HepG2 (cell line): ENCODE results near the gene DAPK1. TPM values are rescaled to one million over a fixed set of nuclear protein-coding genes. Genes with fewer than 3 reads are reported as not detected.

ENCODE experiments used
- ATAC-seq: fragments of 200-7000 bp; cut with Tn5 transposase; 3 replicates; pipeline ENCODE4 v1.9.1; 2020; ENCODE audit warnings: mild to moderate bottlenecking, moderate library complexity
- BruUV-seq: library from RNA; stranded (reverse); fragments of 400-500 nt; replicated peaks from 2 replicates; lab custom pipeline; 2021; lab: Mats Ljungman, UMichigan
- CTCF ChIA-PET: fragments of 300-600 bp; formaldehyde crosslinking; extraction: SDS; loops from one replicate; lab custom pipeline; 2021; ENCODE audit warnings: low total read pairs, inconsistent platforms, low intra/inter-chr PET ratio; lab: Yijun Ruan, JAX
- POLR2A ChIA-PET: fragments of 350-600 bp; sonication (Branson Sonifier 250); formaldehyde crosslinking; loops from one replicate; lab custom pipeline; 2020; ENCODE audit warnings: antibody characterized with exemption, inconsistent platforms; lab: Yijun Ruan, JAX
- DNase-seq: peaks from one replicate; pipeline ENCODE4 v3.0.0-alpha.2; 2015; ENCODE audit warnings: low spot score
- FAIRE-seq: peaks from 3 replicates; lab custom pipeline; 2011; peaks lifted over from hg19 to GRCh38; lab: Jason Lieb, UNC
- H2AFZ ChIP-seq: one replicate; pipeline ENCODE4 v1.6.1; 2011; ENCODE audit warnings: low read length, inconsistent platforms
- H3K27ac ChIP-seq: fragments of 300-600 bp; 3 replicates; pipeline ENCODE4 v1.8.0; 2011; ENCODE audit warnings: mixed run types, mild to moderate bottlenecking, mixed read lengths, low read length, inconsistent platforms; ENCODE audit not compliant: insufficient read depth; ENCODE audit errors: extremely low read length
- H3K27me3 ChIP-seq, 2 experiments: fragments of 200-600 bp in 1 of 2; 2 replicates in 1 of 2; 3 replicates in 1 of 2; pipeline versions ENCODE4 v1.6.0 to v1.8.0; 2011; ENCODE audit warnings: low read length in 2 of 2, mild to moderate bottlenecking in 2 of 2, moderate library complexity in 2 of 2, inconsistent platforms in 1 of 2; ENCODE audit not compliant: insufficient read depth in 2 of 2, control insufficient read depth in 1 of 2
- H3K36me3 ChIP-seq, 2 experiments: fragments of 200-600 bp in 1 of 2; replicated peaks in 1 of 2; 2 replicates in 1 of 2; 3 replicates in 1 of 2; pipeline versions ENCODE4 v1.5.1 to v1.8.0; 2011; ENCODE audit warnings: low read length in 2 of 2, inconsistent platforms in 1 of 2; ENCODE audit not compliant: insufficient read depth in 2 of 2, control insufficient read depth in 1 of 2
- H3K4me1 ChIP-seq: 2 replicates; pipeline ENCODE4 v1.5.1; 2012; ENCODE audit warnings: low read length, inconsistent platforms; ENCODE audit not compliant: insufficient read depth
- H3K4me2 ChIP-seq: 2 replicates; pipeline ENCODE4 v1.6.0; 2011; ENCODE audit warnings: low read depth, low read length, inconsistent platforms
- H3K4me3 ChIP-seq, 3 experiments: fragments of 200-600 bp in 1 of 3; sonication (generic), shearing (Covaris generic) in 1 of 3; replicated peaks in 1 of 3; 2 replicates each; pipeline ENCODE4 v1.5.1; 2011 to 2016; ENCODE audit warnings: low read length in 3 of 3, inconsistent platforms in 2 of 3, low read depth in 2 of 3, mild to moderate bottlenecking in 2 of 3, control low read depth in 1 of 3, mixed read lengths in 1 of 3; ENCODE audit not compliant: insufficient read depth in 1 of 3
- H3K79me2 ChIP-seq: one replicate; pipeline ENCODE4 v1.6.1; 2011; ENCODE audit warnings: low read length, inconsistent platforms; ENCODE audit not compliant: insufficient read depth
- H3K9ac ChIP-seq: 2 replicates; pipeline ENCODE4 v1.6.0; 2011; ENCODE audit warnings: mild to moderate bottlenecking, low read depth, low read length, inconsistent platforms; ENCODE audit not compliant: insufficient read depth
- H3K9me3 ChIP-seq: 2 replicates; pipeline ENCODE4 v1.5.1; 2012; ENCODE audit warnings: mild to moderate bottlenecking, low read length
- H4K20me1 ChIP-seq: 2 replicates; pipeline ENCODE4 v1.6.0; 2011; ENCODE audit warnings: inconsistent platforms, mild to moderate bottlenecking, low read length, moderate library complexity; ENCODE audit not compliant: insufficient read depth
- CBX2 ChIP-seq, 2 experiments: fragments of 200-600 bp in 1 of 2; sonication (generic); formaldehyde crosslinking in 1 of 2; IDR thresholded peaks; 2 replicates each; pipeline versions ENCODE4 v1.7.0 to v1.8.1; 2018 to 2022; ENCODE audit warnings: low read depth in 2 of 2, low read length in 1 of 2, mild to moderate bottlenecking in 1 of 2, missing genetic modification reagents in 1 of 2
- ESRRA ChIP-seq: sonication (generic); formaldehyde crosslinking; IDR thresholded peaks from 2 replicates; pipeline ENCODE4 v1.5.1; 2020; ENCODE audit warnings: mild to moderate bottlenecking, low read depth, missing genetic modification reagents
- MAZ ChIP-seq, 2 experiments: sonication (generic) in 1 of 2; formaldehyde crosslinking in 1 of 2; IDR thresholded peaks; 2 replicates each; pipeline versions ENCODE4 v1.5.0 to v1.6.1; 2012 to 2020; ENCODE audit warnings: low read depth in 2 of 2, mild to moderate bottlenecking in 2 of 2, borderline replicate concordance in 1 of 2, improper control_type of control experiment in 1 of 2, low read length in 1 of 2, missing genetic modification reagents in 1 of 2, moderate library complexity in 1 of 2
- SIN3A ChIP-seq: IDR thresholded peaks from 2 replicates; pipeline ENCODE4 v1.6.1; 2011; ENCODE audit warnings: low read depth, mild to moderate bottlenecking, control low read depth, low read length, borderline replicate concordance
- SNAI1 ChIP-seq: sonication (generic); formaldehyde crosslinking; IDR thresholded peaks from 2 replicates; pipeline ENCODE4 v1.5.0; 2020; ENCODE audit warnings: mild to moderate bottlenecking, missing genetic modification reagents, borderline replicate concordance
- ZNF468 ChIP-seq: sonication (generic); formaldehyde crosslinking; IDR thresholded peaks from 2 replicates; pipeline ENCODE4 v1.8.0; 2022; ENCODE audit warnings: mild to moderate bottlenecking, moderate library complexity, missing genetic modification reagents
- ZNF567 ChIP-seq: sonication (generic); formaldehyde crosslinking; IDR thresholded peaks from 2 replicates; pipeline ENCODE4 v1.8.1; 2023; ENCODE audit warnings: mild to moderate bottlenecking, missing genetic modification reagents, borderline replicate concordance
- ZNF75D ChIP-seq: sonication (generic); formaldehyde crosslinking; IDR thresholded peaks from 2 replicates; pipeline ENCODE4 v1.8.1; 2023; ENCODE audit warnings: missing genetic modification reagents, mild to moderate bottlenecking, borderline replicate concordance
- WGBS: methylation state at CpG from one replicate; pipeline ENCODE4 v1.1.6; 2017; ENCODE audit warnings: low lambda C conversion rate; 5-methylcytosine and 5-hydroxymethylcytosine counted together
- in situ Hi-C: cut with HindIII; loops from 2 replicates; pipeline ENCODE4 v1.10.0; 2017; ENCODE audit warnings: low pct_unique_long_range_greater_than_20kb; ENCODE audit not compliant: extremely low pct_ligation_motif_present
- intact Hi-C: fragments of 100-400 bp; cut with micrococcal nuclease; formaldehyde crosslinking; loops from one replicate; pipeline ENCODE4 v1.10.0; 2022; ENCODE audit not compliant: unreplicated experiment
- polyA plus RNA-seq, 8 experiments: library from polyadenylated mRNA; depleted of rRNA in 3 of 8; stranded (reverse) in 7 of 8; unstranded in 1 of 8; fragments of >200 nt; fragmentation: Illumina TruSeq in 4 of 8; extraction: Trizol in 4 of 8; gene quantifications; 2 replicates each; pipeline versions ENCODE4 v1.2.1 to v1.2.3, GENCODE V29; 2011 to 2016; ENCODE audit warnings: low read depth in 4 of 8, missing spikeins in 1 of 8, mixed read lengths in 1 of 8; ENCODE audit not compliant: insufficient read depth in 1 of 8
- total RNA-seq, 5 experiments: library from RNA; depleted of rRNA; stranded (reverse); fragments of >200 nt; fragmentation: Illumina TruSeq; extraction: Trizol; gene quantifications; 2 replicates each; pipeline ENCODE4 v1.2.3, GENCODE V29; 2016; ENCODE audit warnings: low read depth in 1 of 5

DAPK1 gene
- total and polyA plus RNA-seq, 2 of the 13 experiments (the other 11 are each of a cell fraction or from before 2014, with no cell fraction given): 35.7 to 35.9 TPM

DNA sequence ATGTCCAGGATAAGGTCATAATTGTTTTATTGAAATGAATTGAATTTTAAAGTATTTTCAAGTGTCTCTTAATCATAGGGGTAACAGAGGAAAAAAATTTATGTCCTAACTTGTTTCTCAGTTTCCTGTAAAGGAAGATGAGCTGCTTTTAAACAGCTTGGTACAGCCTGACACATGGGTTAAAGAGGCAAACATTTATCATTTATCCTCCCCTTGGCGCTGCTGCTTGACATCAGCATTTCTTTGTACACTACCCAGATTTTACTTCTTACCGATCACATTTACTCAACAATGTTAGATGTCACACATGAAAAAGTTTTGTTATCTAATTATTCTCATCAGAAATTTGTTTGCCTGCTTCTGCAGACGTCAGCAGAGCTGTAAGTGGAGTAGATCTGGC is 148.9 kb downstream of the DAPK1 start:
- no peak overlapping the region for H3K27ac ChIP-seq
- no TSS peak for BruUV-seq
- no peak overlapping the region for H3K4me2 ChIP-seq
- H3K4me3 ChIP-seq: no peak overlapping the region
- no peak for DNase-seq
- H3K9me3 ChIP-seq: no peaks in the 10 kb centered on the region
- H3K79me2 ChIP-seq: no peaks in the 10 kb centered on the region
- intact Hi-C loops: no loop called here
- H4K20me1 ChIP-seq: no peaks in the 10 kb centered on the region
- TF ChIP-seq ZNF468 (CRISPR knock-in tag) (no peak), SNAI1 (CRISPR knock-in tag) (no peak), ESRRA (CRISPR knock-in tag) (no peak), ZNF567 (CRISPR knock-in tag) (no peak), ZNF75D (CRISPR knock-in tag) (no peak), CBX2 (IDR thresholded peaks at IDR 0.05; ENCODE audit: low read depth, low read length) (no peak), CBX2 (CRISPR knock-in tag; IDR thresholded peaks at IDR 0.05; ENCODE audit: low read depth) (no peak), MAZ (IDR thresholded peaks at IDR 0.05; ENCODE audit: borderline replicate concordance, low read depth, low read length) (no peak), MAZ (CRISPR knock-in tag; IDR thresholded peaks at IDR 0.05; ENCODE audit: low read depth) (no peak)
- WGBS: 98% methylated on average over 3 of the region's 3 CpGs
- ChIA-PET CTCF (no interaction called here), POLR2A (no interaction called here)
- H3K36me3 ChIP-seq: peaks cover 24 to 62% of the 10 kb centered on the region in 2 experiments
- FAIRE-seq: no peak
- no peak for ATAC-seq
- no peak overlapping the region for H3K9ac ChIP-seq
- H3K27me3 ChIP-seq: no peaks in the 10 kb centered on the region
- no peak overlapping the region for H2AFZ ChIP-seq
- no peaks in the 10 kb centered on the region for H3K4me1 ChIP-seq
- in situ Hi-C loops: no loop called here

DNA sequence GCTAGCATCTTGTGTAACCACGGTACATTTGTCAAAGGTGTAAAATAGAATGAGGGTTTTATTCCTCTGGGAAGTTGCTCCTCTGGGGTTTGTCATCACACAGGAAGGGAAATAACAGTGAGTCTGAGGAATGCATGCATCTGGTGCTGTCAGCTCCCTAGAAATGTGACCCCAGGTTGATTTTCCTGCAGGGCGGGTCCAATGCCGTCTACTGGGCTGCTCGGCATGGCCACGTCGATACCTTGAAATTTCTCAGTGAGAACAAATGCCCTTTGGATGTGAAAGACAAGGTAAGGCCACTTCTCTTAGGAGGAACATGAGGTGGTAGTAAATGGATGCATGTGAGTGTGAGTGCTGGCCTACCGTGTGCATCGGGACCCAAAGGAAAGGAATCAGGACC is 149.4 kb downstream of the DAPK1 start:
- DNase-seq (no peak), ATAC-seq (no peak), FAIRE-seq (no peak)
- Histone ChIP-seq H3K9ac (no peak overlapping the region), H3K4me3 (no peak overlapping the region), H3K27me3 (no peaks in the 10 kb centered on the region), H3K36me3 (peaks cover 23 to 59% of the 10 kb centered on the region in 2 experiments), H3K79me2 (no peaks in the 10 kb centered on the region), H2AFZ (no peak overlapping the region), H3K27ac (no peak overlapping the region), H3K4me2 (no peak overlapping the region), H3K9me3 (no peaks in the 10 kb centered on the region), H4K20me1 (no peaks in the 10 kb centered on the region), H3K4me1 (no peaks in the 10 kb centered on the region)
- intact Hi-C loops: no loop called here
- ChIA-PET CTCF (no interaction called here), POLR2A (no interaction called here)
- WGBS: 100% methylated on average over 7 of the region's 8 CpGs
- TF ChIP-seq SIN3A: no peak
- BruUV-seq: no TSS peak
- in situ Hi-C loops: no loop called here
